GM23338 (cell line): ENCODE measurements around the gene CXCL9. TPM values are rescaled to one million over a fixed set of nuclear protein-coding genes. Genes with fewer than 3 reads are reported as not detected.

Source experiments
- ATAC-seq: fragments of 200-7000 bp; cut with Tn5 transposase; 3 replicates; pipeline ENCODE4 v1.9.1; 2020
- DNase-seq: peaks from one replicate; pipeline ENCODE4 v3.0.0-alpha.2; 2015; ENCODE audit warnings: low spot score
- H2AFZ ChIP-seq: fragments of 200-600 bp; sonication (generic); 2 replicates; pipeline ENCODE4 v1.8.0; 2016; ENCODE audit warnings: antibody characterized with exemption, mild to moderate bottlenecking, moderate library complexity
- H3F3A ChIP-seq: fragments of 200-600 bp; sonication (generic); replicated peaks from 2 replicates; pipeline ENCODE4 v1.8.0; 2017; ENCODE audit warnings: antibody characterized with exemption, mixed run types, low read depth
- H3K27ac ChIP-seq: fragments of 200-600 bp; sonication (generic); 2 replicates; pipeline ENCODE4 v1.6.1; 2016; ENCODE audit warnings: low read depth
- H3K27me3 ChIP-seq: fragments of 200-600 bp; sonication (generic); 2 replicates; pipeline ENCODE4 v1.8.0; 2016; ENCODE audit warnings: mild to moderate bottlenecking, mixed run types, moderate library complexity; ENCODE audit not compliant: insufficient read depth
- H3K36me3 ChIP-seq: fragments of 200-600 bp; sonication (generic); 2 replicates; pipeline ENCODE4 v1.8.0; 2016; ENCODE audit warnings: mild to moderate bottlenecking; ENCODE audit not compliant: insufficient read depth
- H3K4me1 ChIP-seq: fragments of 200-600 bp; sonication (generic); 2 replicates; pipeline ENCODE4 v1.8.0; 2016; ENCODE audit warnings: mild to moderate bottlenecking, moderate library complexity; ENCODE audit not compliant: insufficient read depth
- H3K4me2 ChIP-seq: fragments of 200-600 bp; sonication (generic); 2 replicates; pipeline ENCODE4 v1.7.1; 2017; ENCODE audit warnings: mixed run types
- H3K4me3 ChIP-seq: fragments of 200-600 bp; sonication (generic); 2 replicates; pipeline ENCODE4 v1.6.1; 2016; ENCODE audit warnings: mixed run types
- H3K79me2 ChIP-seq: fragments of 200-600 bp; sonication (generic); replicated peaks from 2 replicates; pipeline ENCODE4 v1.8.0; 2017; ENCODE audit warnings: mild to moderate bottlenecking; ENCODE audit not compliant: insufficient read depth
- H3K9me2 ChIP-seq: fragments of 200-600 bp; sonication (generic); 2 replicates; pipeline ENCODE4 v1.8.0; 2017; ENCODE audit not compliant: insufficient read depth
- H4K20me1 ChIP-seq: fragments of 200-600 bp; sonication (generic); replicated peaks from 2 replicates; pipeline ENCODE4 v1.8.0; 2017; ENCODE audit warnings: mild to moderate bottlenecking; ENCODE audit not compliant: insufficient read depth
- H3K27ac Mint-ChIP-seq: 2 replicates; pipeline ENCODE4 v1.8.0; 2020; ENCODE audit warnings: inconsistent platforms, mild to moderate bottlenecking, moderate library complexity, mixed read lengths
- H3K27me3 Mint-ChIP-seq: 3 replicates; pipeline ENCODE4 v1.8.0; 2022; ENCODE audit warnings: low read depth, mild to moderate bottlenecking, moderate library complexity, mixed read lengths, inconsistent platforms; ENCODE audit not compliant: insufficient read depth, poor library complexity
- H3K36me3 Mint-ChIP-seq: 3 replicates; pipeline ENCODE4 v1.8.0; 2021; ENCODE audit warnings: low read depth, mild to moderate bottlenecking, inconsistent platforms, moderate library complexity, mixed read lengths
- H3K4me1 Mint-ChIP-seq: 3 replicates; pipeline ENCODE4 v1.8.0; 2020; ENCODE audit warnings: mild to moderate bottlenecking, inconsistent platforms, mixed read lengths
- H3K4me3 Mint-ChIP-seq: 3 replicates; pipeline ENCODE4 v1.8.0; 2021; ENCODE audit warnings: moderate library complexity, mild to moderate bottlenecking, inconsistent platforms, mixed read lengths
- H3K9me3 Mint-ChIP-seq: 3 replicates; pipeline ENCODE4 v1.8.0; 2020; ENCODE audit warnings: moderate library complexity, mild to moderate bottlenecking, inconsistent platforms, mixed read lengths
- CREB1 ChIP-seq: fragments of 250-450 bp; sonication (Bioruptor Pico); IDR thresholded peaks from 2 replicates; pipeline ENCODE4 v1.5.0; 2020; ENCODE audit warnings: low read depth, mild to moderate bottlenecking, moderate library complexity
- EZH2 ChIP-seq: fragments of 200-600 bp; sonication (generic); IDR thresholded peaks from one replicate; pipeline ENCODE4 v1.8.0; 2017; ENCODE audit warnings: antibody characterized with exemption, mild to moderate bottlenecking, low read depth; ENCODE audit not compliant: unreplicated experiment
- EZH2phosphoT487 ChIP-seq: fragments of 200-600 bp; sonication (generic); IDR thresholded peaks from one replicate; pipeline ENCODE4 v1.8.1; 2018; ENCODE audit warnings: antibody characterized with exemption; ENCODE audit not compliant: unreplicated experiment
- JUNB ChIP-seq: IDR thresholded peaks from one replicate; pipeline ENCODE4 v1.6.1; 2016; ENCODE audit warnings: antibody characterized with exemption; ENCODE audit not compliant: unreplicated experiment
- NANOG ChIP-seq: IDR thresholded peaks from 2 replicates; pipeline ENCODE4 v1.6.1; 2016; ENCODE audit warnings: antibody characterized with exemption, borderline replicate concordance
- ZNF114 ChIP-seq: fragments of 250-450 bp; sonication (Bioruptor Pico); IDR thresholded peaks from 2 replicates; pipeline ENCODE4 v1.5.0; 2020; ENCODE audit warnings: mild to moderate bottlenecking, moderate library complexity
- ZNF331 ChIP-seq: fragments of 250-450 bp; sonication (Bioruptor Pico); IDR thresholded peaks from 2 replicates; pipeline ENCODE4 v1.5.0; 2020; ENCODE audit warnings: low read depth, mild to moderate bottlenecking, moderate library complexity
- polyA plus RNA-seq: library from polyadenylated mRNA; unstranded; fragments of >200 nt; fragmentation: Nextera tagmentation; extraction: Ambion mirVana; gene quantifications from 2 replicates; pipeline ENCODE4 v1.2.1, GENCODE V29; 2016
- total RNA-seq: library from RNA; depleted of rRNA; stranded (reverse); fragments of >200 nt; shearing (Covaris generic); gene quantifications from 2 replicates; pipeline ENCODE4 v1.2.3, GENCODE V29; 2014
- TF ChIP-seq, protein P1 (sequence below), 2 experiments: fragments of 200-600 bp in 1 of 2; sonication (generic) in 1 of 2; conservative IDR thresholded peaks; 2 replicates each; pipeline versions ENCODE4 v1.5.1 to v1.6.1; 2016 to 2017; ENCODE audit warnings: antibody characterized with exemption in 2 of 2, low read depth in 2 of 2, mild to moderate bottlenecking in 2 of 2, moderate library complexity in 1 of 2
- TF ChIP-seq, protein P2 (sequence below): fragments of 250-450 bp; sonication (Bioruptor Pico); IDR thresholded peaks from 2 replicates; pipeline ENCODE4 v1.5.0; 2020; ENCODE audit warnings: mild to moderate bottlenecking, moderate library complexity
- TF ChIP-seq, protein P3 (sequence below): IDR thresholded peaks from one replicate; pipeline ENCODE4 v1.6.1; 2018; ENCODE audit warnings: antibody characterized with exemption; ENCODE audit not compliant: unreplicated experiment

The CXCL9 gene
- total and polyA plus RNA-seq, 2 experiments from 2014 or later = not detected

DNA sequence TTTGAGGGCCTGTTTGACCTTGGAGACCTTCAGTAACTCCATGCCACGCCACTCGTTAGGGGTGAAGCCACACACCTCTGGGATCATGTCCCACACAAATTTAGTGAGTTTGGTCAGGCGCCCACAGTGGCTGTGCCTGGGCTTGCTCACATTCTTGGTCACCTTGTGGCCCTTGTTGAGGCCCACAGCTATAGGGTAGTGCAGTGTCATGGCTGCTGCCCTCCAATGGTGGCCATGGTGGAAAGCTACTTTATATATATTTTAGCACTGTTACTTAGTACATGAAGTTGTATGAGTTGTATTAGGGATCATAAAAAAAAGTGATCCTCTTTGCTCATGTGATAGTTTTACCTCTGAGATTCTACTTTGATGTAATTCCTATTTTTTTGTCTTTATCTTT lies 29.5 kb upstream of the CXCL9 start:
- H3K4me1 ChIP-seq = no peaks in the 10 kb centered on the region
- no peak for TF ChIP-seq EZH2
- no peak for TF ChIP-seq EZH2phosphoT487
- TF ChIP-seq, protein P1, sequence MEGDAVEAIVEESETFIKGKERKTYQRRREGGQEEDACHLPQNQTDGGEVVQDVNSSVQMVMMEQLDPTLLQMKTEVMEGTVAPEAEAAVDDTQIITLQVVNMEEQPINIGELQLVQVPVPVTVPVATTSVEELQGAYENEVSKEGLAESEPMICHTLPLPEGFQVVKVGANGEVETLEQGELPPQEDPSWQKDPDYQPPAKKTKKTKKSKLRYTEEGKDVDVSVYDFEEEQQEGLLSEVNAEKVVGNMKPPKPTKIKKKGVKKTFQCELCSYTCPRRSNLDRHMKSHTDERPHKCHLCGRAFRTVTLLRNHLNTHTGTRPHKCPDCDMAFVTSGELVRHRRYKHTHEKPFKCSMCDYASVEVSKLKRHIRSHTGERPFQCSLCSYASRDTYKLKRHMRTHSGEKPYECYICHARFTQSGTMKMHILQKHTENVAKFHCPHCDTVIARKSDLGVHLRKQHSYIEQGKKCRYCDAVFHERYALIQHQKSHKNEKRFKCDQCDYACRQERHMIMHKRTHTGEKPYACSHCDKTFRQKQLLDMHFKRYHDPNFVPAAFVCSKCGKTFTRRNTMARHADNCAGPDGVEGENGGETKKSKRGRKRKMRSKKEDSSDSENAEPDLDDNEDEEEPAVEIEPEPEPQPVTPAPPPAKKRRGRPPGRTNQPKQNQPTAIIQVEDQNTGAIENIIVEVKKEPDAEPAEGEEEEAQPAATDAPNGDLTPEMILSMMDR (conservative IDR thresholded peaks at IDR 0.05; ENCODE audit: low read depth in 2 of 2) = 0 out of 4 replicates have a peak, but pooled peaks of 1 of the 2 experiments have one; percentile 22
- H3K4me1 Mint-ChIP-seq = no peaks in the 10 kb centered on the region

GRCh38 chr4:76035799-76036380 lies 28.6 kb upstream of the CXCL9 start, which contains the start of gene CXCL11:
Gene CXCL11 (minus strand): TSS chr4:76036070. CDS start chr4:76035987, 83 bp downstream.
- H2AFZ ChIP-seq = peak within 1 kb of the TSS; percentile 80
- Mint-ChIP-seq H3K4me3 (no peak within 1 kb of the TSS), H3K9me3 (no peaks in the 10 kb centered on the region)
- TF ChIP-seq EZH2phosphoT487 = no peak
- no peak for TF ChIP-seq EZH2
- TF ChIP-seq CREB1 (CRISPR knock-in tag) = no peak
- TF ChIP-seq, protein P2, sequence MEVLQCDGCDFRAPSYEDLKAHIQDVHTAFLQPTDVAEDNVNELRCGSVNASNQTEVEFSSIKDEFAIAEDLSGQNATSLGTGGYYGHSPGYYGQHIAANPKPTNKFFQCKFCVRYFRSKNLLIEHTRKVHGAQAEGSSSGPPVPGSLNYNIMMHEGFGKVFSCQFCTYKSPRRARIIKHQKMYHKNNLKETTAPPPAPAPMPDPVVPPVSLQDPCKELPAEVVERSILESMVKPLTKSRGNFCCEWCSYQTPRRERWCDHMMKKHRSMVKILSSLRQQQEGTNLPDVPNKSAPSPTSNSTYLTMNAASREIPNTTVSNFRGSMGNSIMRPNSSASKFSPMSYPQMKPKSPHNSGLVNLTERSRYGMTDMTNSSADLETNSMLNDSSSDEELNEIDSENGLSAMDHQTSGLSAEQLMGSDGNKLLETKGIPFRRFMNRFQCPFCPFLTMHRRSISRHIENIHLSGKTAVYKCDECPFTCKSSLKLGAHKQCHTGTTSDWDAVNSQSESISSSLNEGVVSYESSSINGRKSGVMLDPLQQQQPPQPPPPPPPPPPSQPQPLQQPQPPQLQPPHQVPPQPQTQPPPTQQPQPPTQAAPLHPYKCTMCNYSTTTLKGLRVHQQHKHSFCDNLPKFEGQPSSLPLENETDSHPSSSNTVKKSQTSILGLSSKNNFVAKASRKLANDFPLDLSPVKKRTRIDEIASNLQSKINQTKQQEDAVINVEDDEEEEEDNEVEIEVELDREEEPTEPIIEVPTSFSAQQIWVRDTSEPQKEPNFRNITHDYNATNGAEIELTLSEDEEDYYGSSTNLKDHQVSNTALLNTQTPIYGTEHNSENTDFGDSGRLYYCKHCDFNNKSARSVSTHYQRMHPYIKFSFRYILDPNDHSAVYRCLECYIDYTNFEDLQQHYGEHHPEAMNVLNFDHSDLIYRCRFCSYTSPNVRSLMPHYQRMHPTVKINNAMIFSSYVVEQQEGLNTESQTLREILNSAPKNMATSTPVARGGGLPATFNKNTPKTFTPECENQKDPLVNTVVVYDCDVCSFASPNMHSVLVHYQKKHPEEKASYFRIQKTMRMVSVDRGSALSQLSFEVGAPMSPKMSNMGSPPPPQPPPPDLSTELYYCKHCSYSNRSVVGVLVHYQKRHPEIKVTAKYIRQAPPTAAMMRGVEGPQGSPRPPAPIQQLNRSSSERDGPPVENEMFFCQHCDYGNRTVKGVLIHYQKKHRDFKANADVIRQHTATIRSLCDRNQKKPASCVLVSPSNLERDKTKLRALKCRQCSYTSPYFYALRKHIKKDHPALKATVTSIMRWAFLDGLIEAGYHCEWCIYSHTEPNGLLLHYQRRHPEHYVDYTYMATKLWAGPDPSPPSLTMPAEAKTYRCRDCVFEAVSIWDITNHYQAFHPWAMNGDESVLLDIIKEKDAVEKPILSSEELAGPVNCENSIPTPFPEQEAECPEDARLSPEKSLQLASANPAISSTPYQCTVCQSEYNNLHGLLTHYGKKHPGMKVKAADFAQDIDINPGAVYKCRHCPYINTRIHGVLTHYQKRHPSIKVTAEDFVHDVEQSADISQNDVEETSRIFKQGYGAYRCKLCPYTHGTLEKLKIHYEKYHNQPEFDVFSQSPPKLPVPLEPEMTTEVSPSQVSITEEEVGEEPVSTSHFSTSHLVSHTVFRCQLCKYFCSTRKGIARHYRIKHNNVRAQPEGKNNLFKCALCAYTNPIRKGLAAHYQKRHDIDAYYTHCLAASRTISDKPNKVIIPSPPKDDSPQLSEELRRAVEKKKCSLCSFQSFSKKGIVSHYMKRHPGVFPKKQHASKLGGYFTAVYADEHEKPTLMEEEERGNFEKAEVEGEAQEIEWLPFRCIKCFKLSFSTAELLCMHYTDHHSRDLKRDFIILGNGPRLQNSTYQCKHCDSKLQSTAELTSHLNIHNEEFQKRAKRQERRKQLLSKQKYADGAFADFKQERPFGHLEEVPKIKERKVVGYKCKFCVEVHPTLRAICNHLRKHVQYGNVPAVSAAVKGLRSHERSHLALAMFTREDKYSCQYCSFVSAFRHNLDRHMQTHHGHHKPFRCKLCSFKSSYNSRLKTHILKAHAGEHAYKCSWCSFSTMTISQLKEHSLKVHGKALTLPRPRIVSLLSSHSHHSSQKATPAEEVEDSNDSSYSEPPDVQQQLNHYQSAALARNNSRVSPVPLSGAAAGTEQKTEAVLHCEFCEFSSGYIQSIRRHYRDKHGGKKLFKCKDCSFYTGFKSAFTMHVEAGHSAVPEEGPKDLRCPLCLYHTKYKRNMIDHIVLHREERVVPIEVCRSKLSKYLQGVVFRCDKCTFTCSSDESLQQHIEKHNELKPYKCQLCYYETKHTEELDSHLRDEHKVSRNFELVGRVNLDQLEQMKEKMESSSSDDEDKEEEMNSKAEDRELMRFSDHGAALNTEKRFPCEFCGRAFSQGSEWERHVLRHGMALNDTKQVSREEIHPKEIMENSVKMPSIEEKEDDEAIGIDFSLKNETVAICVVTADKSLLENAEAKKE (CRISPR knock-in tag) = no peak
- TF ChIP-seq JUNB = no peak
- no peak for TF ChIP-seq ZNF331
- TF ChIP-seq, protein P3, sequence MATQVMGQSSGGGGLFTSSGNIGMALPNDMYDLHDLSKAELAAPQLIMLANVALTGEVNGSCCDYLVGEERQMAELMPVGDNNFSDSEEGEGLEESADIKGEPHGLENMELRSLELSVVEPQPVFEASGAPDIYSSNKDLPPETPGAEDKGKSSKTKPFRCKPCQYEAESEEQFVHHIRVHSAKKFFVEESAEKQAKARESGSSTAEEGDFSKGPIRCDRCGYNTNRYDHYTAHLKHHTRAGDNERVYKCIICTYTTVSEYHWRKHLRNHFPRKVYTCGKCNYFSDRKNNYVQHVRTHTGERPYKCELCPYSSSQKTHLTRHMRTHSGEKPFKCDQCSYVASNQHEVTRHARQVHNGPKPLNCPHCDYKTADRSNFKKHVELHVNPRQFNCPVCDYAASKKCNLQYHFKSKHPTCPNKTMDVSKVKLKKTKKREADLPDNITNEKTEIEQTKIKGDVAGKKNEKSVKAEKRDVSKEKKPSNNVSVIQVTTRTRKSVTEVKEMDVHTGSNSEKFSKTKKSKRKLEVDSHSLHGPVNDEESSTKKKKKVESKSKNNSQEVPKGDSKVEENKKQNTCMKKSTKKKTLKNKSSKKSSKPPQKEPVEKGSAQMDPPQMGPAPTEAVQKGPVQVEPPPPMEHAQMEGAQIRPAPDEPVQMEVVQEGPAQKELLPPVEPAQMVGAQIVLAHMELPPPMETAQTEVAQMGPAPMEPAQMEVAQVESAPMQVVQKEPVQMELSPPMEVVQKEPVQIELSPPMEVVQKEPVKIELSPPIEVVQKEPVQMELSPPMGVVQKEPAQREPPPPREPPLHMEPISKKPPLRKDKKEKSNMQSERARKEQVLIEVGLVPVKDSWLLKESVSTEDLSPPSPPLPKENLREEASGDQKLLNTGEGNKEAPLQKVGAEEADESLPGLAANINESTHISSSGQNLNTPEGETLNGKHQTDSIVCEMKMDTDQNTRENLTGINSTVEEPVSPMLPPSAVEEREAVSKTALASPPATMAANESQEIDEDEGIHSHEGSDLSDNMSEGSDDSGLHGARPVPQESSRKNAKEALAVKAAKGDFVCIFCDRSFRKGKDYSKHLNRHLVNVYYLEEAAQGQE = no peak
- no peak for TF ChIP-seq NANOG
- TF ChIP-seq ZNF114 (CRISPR knock-in tag) = no peak

More for the DNA sequence above, 29.5 kb upstream of the CXCL9 start:
- Histone ChIP-seq H3K36me3 (no peaks in the 10 kb centered on the region), H2AFZ (peak overlapping the region; percentile 80), H4K20me1 (no peaks in the 10 kb centered on the region), H3K9me2 (no peaks in the 10 kb centered on the region), H3K27me3 (no peaks in the 10 kb centered on the region), H3K27ac (no peak overlapping the region), H3F3A (no peaks in the 10 kb centered on the region), H3K79me2 (no peaks in the 10 kb centered on the region), H3K4me3 (no peak overlapping the region), H3K4me2 (no peak overlapping the region)
- no peak overlapping the region for H3K4me3 Mint-ChIP-seq
- H3K36me3 Mint-ChIP-seq = no peaks in the 10 kb centered on the region
- ATAC-seq = peak; percentile 59
- no peak overlapping the region for H3K27ac Mint-ChIP-seq
- H3K27me3 Mint-ChIP-seq = no peaks in the 10 kb centered on the region
- H3K9me3 Mint-ChIP-seq = no peaks in the 10 kb centered on the region
- DNase-seq = no peak

More at GRCh38 chr4:76035799-76036380, 28.6 kb upstream of the CXCL9 start, which contains the start of gene CXCL11:
- Histone ChIP-seq H3K9me2 (no peaks in the 10 kb centered on the region), H3K79me2 (no peaks in the 10 kb centered on the region), H3K27me3 (no peaks in the 10 kb centered on the region), H3K36me3 (no peaks in the 10 kb centered on the region), H3K4me3 (no peak within 1 kb of the TSS), H3F3A (no peaks in the 10 kb centered on the region), H4K20me1 (no peaks in the 10 kb centered on the region), H3K27ac (0 out of 2 replicates have a peak within 1 kb of the TSS, but pooled peaks have one; percentile 41), H3K4me2 (no peak within 1 kb of the TSS), H3K4me1 (no peaks in the 10 kb centered on the region)
- DNase-seq (no peak), ATAC-seq (no peak)
- no peaks in the 10 kb centered on the region for H3K4me1 Mint-ChIP-seq
- H3K36me3 Mint-ChIP-seq = no peaks in the 10 kb centered on the region
- no peak within 1 kb of the TSS for H3K27ac Mint-ChIP-seq
- H3K27me3 Mint-ChIP-seq = no peaks in the 10 kb centered on the region
